CD4-positive, alpha-beta T cell treated with Interleukin-12 subunit alpha and Interleukin-12 subunit beta, for 1 hour (primary cell): ENCODE measurements around the gene TEKT5.
"Not testable (repeated sequence)": the region's sequence is repeated elsewhere in the genome, so short reads cannot be mapped to it uniquely, and the experiment has no call there.

Experiments
- DNase-seq: peaks from one replicate; pipeline ENCODE4 v3.0.0-alpha.2; 2020

Gene TEKT5

GRCh38 chr16:10657925-10658324 lies 36.8 kb downstream of the TEKT5 start:
- no peak for DNase-seq

DNA sequence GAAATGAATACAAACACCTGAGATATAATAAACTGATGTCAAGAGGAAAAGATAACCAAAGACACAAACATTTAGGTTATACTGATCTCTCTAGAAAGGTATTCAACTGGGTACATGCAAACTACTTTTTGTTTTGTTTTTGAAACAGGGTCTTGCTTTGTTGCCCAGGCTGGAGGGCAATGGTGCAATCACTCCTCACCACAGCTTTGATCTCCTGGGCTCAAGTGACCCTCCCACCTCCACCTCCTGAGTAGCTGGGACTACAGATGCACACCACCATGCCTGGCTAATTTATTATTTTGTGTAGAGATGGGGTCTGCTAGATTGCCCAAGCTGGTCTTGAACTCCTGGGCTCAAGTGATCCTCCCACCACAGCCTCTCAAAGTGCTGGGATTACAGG lies 38.1 kb downstream of the TEKT5 start:
- DNase-seq: no peak

DNA sequence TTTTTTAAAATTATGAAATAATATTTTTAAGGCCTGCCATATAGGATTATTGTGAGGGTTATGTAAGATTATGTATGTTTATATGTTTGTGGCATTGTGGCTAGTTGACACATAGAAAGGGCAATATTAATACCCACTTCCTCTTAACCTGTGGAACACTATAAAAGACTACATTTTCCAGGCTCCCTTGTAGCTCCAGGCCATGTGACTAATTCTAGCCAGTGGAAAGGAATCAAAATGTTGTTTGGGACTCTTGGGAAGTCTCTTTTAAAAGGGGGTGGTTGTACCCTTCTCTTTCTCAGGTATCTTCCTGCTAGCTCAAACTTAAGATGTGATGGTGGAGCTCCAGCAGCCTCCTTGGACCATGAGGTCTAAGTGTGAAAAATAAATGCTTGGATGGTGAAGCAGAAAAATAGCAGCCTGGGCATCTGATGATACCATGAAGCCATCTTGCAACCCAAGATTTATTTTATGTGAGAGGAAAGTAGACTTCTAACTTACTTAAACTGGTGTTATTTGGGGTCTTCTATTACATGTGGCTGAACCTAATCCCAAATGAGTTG lies 39.2 kb downstream of the TEKT5 start:
- DNase-seq: no peak

DNA sequence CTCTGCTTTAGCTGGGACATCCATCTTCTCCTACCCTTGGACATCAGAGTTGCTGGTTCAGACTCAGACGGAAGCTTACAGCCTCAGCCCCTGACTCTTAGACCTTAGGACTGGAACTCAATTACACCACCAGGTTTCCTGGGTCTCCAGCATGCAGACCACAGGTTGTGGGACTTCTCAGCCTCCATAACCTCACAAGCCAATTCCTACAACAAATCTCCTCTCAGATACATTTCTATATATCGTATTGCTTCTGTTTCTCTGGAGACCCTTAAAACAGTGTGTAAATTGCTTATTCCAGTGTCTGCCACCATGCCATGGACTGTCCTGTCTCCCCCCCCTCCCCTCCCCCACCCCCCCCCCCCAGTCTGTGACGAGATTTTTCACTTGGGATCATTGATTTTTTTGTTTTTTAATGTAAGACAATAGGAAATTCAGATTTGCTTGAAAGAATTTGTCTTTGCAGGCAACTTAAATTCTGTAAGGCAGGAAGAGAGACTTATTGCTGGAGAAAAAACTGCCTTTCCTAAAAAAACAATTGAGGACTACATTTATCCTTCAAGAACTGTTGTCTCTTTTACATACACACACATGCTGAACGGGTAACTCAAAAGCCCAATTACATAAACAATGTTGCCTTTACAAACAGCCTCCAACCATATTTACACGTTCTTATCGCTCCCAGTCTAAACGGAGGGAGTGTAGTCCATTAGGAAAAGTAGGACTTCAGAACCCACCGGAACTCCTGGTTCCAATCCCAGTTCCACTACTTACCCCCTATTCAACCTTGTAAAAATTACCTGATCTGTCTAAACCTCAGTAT lies 39.9 kb downstream of the TEKT5 start:
- no peak for DNase-seq

- DNase-seq: no peak
Measured at GRCh38 chr16:10652730-10653590, 41.8 kb downstream of the TEKT5 start.

GRCh38 chr16:10649098-10649497 lies 45.6 kb downstream of the TEKT5 start:
- not testable (repeated sequence) for DNase-seq

DNA sequence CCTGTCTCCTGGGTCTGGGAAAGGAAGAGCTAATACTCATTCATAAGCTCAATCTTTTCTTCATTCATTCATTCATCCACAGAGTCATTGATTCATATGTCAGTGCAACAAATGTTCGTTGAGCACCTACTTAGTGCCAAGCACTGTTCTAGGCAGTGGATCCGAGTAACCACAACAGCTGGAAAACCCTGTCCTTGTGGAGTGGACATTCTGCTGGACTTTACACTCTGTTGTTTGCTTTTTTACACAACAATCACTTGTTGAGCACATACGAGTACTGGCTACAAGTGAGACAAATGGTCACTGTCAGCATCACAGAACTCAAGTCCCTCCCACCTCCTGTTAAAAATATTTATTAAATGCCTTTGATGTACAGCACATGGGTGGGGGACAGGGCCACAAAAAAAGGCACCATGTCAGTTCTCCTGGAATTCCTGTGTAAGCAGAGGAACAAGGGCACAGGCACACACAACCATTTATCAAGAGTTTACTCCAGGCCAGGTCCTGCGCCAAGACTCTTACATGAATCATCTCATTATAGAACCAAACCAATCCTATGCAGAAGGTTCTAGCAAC lies 46.9 kb downstream of the TEKT5 start:
- DNase-seq: no peak

DNA sequence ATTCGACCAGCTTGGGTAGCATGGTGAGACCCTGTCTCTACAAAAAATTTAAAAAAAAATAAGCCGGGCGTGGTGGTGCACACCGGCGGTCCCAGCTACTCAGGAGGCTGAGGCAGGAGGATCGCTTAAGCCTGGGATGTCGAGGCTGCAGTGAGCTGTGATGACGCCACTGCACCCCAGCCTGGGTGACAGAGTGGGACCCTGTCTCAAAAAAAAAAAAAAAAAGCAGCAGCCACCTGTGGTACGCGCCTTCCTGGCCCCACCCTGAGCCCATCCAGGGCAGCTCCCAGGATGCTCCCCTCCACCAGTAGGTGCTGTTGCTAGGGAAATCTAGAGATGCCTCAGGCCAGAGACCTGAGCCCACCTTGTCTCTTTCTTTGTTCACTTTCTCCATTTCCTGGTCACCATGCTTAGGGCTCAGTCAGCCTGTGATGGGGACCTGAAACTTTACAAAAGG lies 47.4 kb downstream of the TEKT5 start:
- DNase-seq: no peak

DNA sequence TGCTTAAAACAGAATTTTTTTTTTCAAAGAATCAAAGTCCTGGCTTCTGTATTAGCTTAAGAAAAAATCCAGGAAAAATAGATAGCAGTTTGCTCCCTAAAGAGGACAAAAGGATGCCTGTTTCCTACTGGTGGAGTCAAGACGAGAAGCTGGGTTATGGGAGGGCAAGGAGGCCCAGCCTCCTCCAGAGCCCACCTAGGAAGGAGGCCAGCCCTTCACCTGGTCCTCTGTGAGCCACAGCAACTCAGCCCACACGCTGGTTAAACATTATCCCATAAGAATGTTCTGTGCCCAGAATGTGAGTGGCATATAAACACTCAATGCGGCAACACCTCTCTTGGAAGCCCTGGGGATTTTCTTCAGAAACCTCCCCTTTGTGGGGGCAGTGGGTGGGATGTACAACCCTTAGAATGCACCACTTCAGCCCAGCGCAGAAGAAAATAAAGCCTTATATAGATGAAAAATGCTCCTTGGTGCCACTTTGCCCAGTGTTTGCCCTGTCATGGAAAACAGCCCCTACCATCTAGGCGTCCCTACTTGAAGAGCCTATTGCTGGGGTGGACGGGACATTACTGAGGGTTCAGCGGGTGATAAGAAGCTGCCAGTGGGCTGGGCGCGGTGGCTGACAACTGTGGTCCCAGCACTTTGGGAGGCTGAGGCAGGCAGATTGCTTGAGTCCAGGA lies 48.0 kb downstream of the TEKT5 start:
- no peak for DNase-seq

DNA sequence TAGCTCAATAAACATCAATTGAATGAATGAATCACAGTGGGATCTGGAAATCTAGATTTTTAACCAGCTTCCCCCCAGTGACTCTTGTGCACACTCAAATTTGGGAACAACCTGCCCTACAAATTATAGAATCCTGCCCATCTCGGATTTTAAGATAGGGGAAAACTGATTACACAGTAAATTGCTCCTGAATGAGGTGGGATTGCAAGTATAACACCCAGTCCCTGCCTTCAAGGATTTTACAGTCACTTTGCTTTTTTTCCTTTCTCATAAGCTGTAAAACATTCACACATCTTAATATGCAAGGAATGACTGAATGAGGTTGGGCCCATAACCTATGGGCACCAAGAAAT lies 48.5 kb downstream of the TEKT5 start:
- DNase-seq: no peak

DNA sequence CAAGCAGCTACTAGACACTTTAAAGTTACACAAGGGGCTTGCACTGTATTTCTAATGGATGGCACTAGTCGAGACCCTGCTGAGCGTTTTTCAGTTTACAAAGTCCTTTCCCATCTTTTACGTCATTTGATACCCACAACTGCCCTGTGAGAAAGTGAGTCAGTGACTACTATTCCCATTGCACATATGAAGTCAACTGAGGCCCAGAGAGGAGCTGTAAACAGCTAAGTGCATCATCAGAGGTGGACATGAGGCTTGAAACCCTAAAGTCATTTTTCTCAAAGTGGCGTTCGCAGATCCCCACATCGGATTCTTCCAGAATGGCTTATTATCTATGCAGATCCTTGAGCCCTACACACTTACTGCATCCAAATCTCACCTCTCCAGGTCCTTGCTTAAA lies 50.6 kb downstream of the TEKT5 start:
- DNase-seq: no peak

DNA sequence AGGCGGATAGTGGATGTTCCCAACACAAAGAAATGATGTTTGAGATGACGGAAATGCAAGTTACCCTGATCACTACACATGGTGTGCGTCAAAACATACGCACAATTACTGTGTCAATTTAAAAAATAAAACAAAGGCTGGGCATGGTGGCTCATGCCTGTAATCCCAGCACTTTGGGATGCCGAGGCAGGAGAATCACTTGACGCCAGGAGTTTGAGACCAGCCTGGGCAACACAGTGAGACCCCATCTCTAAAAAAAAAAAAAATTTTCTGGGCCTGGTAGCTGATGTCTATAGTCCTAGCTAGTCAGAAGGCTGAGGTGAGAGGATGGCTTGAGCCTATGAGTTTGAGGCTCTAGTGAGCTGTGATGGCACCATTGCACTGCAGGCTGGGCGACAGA lies 51.8 kb downstream of the TEKT5 start:
- no peak for DNase-seq

- no peak for DNase-seq
Measured at GRCh38 chr16:10641953-10642949, 52.5 kb downstream of the TEKT5 start.

DNA sequence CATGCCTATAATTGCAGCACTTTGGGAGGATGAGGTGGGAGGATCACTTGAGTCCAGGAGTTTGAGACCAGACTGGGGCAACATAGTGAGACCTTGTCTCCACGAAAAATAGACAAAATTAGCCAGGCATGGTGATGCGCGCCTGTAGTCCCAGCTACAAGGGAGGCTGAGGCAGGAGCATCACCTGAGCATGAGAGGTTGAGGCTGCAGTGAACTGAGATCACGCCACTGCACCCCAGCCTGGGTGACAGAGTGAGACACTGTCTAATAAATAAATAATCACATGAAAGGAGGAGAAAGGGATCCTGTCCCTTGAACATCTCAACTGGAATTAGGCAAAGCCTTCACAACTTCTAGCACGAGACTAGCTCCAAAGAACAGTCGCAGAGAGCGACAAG lies 53.2 kb downstream of the TEKT5 start:
- DNase-seq: no peak

GRCh38 chr16:10640934-10641333 lies 53.8 kb downstream of the TEKT5 start:
- no peak for DNase-seq

DNA sequence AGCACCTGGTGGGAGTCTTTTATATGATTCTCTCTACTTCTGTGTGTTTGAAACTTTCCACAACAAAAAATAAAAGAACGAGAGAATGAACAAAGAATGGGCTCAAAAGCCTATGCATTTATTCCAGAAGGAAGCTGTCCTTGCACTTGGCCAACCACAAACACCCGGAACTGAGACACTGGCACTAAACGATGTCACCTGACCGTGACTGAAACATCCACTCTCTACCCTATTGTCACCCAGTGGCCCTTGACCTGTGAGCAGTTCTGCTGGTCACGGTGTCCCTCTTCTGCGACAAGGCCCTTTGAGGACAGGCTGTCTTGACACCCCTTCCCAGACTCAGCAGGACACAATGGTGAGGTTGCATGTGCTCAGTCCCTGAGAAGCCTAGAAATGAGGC lies 56.6 kb downstream of the TEKT5 start:
- no peak for DNase-seq

GRCh38 chr16:10637337-10638037 lies 57.2 kb downstream of the TEKT5 start:
- no peak for DNase-seq

DNA sequence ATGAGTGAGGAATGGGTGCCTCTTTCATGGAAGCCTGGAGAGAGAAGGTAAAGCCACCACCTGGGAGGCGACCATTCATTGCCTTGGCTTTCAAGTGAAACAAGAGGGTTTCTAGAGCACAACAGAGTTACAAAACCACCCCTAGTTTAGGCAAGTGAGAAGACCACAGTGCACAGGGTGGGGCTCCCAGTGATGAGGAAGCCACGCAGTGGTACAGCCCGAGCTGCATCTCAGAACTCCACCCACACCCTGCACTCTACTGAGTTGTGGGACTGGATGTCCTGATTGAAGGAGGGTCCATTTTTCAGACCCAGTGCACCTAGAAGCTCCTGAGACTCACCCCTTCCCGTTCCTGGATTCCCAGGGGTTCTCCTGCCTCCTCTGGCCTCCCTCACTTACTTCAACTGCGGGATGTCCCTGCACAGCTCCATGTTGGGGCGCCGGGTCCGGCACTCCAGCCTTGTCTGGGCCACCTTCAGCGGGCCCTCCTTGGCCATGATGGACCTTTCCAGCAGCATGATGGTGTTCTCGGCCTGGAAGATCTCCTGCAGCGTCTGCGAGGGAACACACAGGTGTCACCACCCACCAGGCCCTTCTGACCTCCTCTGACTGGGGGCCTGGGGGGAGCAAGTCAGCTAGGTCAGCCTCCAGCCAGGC lies 59.2 kb downstream of the TEKT5 start:
- DNase-seq: no peak

DNA sequence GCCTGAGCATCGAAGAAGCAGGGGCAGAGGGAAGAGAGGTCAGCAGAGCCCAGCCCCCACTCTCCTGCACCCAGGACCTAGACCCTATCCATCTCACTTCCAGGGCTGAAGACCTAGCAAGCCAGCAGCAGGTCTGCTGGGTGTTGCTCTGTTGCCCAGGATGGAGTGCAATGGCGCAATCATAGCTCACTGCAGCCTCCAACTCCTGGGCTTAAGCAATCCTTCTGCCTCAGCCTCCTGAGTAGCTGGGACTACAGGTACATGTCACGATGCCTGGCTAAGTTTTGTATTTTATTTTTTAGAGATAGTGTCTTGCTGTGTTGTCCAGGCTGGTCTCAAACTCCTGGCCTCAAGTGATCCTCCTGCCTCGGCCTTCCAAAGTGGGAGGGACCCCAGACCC lies 61.3 kb downstream of the TEKT5 start:
- DNase-seq: not testable (repeated sequence)

GRCh38 chr16:10631886-10632285 lies 62.8 kb downstream of the TEKT5 start:
- DNase-seq: no peak
